Measurements from ENCODE around the gene RCOR3. TPM values are rescaled to one million over a fixed set of nuclear protein-coding genes. Genes with fewer than 3 reads are reported as not detected.

RCOR3 gene
- total RNA-seq, 1 donor from 2014 or later = 14.2 TPM

DNA sequence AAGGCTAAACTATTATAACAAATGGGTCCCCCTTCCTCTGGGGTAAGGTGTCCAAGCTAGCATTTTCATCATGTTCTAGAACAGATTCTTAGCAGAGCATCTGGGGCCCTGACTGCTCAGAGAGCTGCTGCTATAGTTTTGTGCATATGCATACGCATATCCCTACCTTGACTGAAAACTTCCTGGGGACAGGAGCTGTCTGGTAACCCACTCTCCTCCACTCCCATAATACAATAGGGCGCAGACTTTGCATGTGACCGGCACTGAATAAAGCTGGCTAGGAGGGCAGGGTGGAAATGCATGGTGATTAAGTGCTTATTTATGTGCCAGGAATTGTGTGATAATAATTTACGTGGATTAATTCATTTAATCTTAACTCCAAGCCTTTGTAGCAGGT is 79.1 kb downstream of the RCOR3 start:
- TF ChIP-seq, protein P1, sequence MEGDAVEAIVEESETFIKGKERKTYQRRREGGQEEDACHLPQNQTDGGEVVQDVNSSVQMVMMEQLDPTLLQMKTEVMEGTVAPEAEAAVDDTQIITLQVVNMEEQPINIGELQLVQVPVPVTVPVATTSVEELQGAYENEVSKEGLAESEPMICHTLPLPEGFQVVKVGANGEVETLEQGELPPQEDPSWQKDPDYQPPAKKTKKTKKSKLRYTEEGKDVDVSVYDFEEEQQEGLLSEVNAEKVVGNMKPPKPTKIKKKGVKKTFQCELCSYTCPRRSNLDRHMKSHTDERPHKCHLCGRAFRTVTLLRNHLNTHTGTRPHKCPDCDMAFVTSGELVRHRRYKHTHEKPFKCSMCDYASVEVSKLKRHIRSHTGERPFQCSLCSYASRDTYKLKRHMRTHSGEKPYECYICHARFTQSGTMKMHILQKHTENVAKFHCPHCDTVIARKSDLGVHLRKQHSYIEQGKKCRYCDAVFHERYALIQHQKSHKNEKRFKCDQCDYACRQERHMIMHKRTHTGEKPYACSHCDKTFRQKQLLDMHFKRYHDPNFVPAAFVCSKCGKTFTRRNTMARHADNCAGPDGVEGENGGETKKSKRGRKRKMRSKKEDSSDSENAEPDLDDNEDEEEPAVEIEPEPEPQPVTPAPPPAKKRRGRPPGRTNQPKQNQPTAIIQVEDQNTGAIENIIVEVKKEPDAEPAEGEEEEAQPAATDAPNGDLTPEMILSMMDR (conservative IDR thresholded peaks at IDR 0.05; ENCODE audit: low read depth, low read length) = no peak
- no peak overlapping the region for H3K4me3 ChIP-seq (ENCODE audit: low read depth, low read length)
- no peak for DNase-seq (ENCODE audit: low read depth)

DNA sequence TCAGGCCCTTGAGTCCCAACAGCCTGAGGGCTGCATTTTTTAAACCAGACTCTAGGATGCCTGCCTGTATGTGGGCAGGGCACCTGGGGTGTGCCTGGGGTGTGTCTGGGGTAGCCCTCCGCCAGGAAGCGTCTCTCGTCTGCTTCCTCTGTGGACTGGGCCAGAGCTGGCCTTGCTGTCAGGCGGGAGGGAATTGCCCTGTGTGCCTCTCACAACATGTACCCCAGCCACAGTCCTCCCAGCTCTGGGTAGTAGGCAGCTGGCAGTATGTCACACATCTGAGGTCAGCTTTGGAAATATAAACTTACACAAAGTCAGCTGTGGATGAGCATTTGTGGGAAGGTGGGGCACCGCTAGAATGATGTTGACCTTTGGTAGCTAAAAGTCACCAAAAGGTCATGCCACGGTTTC is 80.5 kb downstream of the RCOR3 start:
- TF ChIP-seq, protein P1 (conservative IDR thresholded peaks at IDR 0.05; ENCODE audit: low read depth, low read length) = no peak
- no peak for DNase-seq (ENCODE audit: low read depth)
- H3K4me3 ChIP-seq (ENCODE audit: low read depth, low read length) = no peak overlapping the region

DNA sequence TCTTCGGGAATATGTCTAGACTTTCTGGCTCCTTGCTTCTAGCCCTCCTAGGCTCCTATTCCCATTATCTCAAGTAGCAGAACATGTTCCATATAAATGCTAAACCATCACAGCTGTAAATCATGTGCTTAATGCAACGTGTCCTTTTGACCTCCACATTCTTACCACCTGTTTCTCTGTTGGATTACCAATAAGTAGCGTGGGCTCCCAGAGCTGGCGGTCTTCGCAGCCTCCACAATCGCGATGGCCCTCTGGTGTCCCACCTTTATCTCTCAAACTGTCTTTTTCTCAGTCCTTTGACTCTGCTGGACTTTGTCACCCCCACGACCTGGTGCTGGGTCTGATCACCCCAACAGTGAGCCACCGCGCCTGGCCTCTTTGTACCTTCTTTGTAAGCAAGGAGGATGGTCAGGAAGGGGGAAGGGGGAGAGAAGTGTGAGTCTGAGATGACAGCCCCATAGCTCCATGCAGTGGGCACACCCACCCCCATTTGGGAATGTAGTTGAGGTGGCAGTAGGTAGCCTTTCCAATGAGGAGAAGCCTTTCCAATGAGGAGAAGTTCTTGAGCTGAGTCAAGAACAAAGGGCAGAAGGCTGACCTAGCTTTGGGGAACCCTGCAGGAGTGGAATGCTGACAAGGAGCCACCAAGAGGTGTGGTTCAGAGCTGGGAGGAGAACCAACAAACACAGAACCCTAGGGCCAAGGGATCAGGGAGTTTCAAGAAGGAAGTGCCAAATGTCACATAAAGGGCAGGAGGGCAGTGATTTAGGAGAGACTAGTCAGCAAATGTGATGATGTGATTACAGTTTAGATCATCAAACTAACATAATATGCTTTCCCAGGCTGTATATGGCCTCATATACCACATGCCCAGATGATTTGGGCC is 81.7 kb downstream of the RCOR3 start:
- DNase-seq (ENCODE audit: low read depth) = no peak
- TF ChIP-seq, protein P1 (conservative IDR thresholded peaks at IDR 0.05; ENCODE audit: low read depth, low read length) = no peak
- H3K4me3 ChIP-seq (ENCODE audit: low read depth, low read length) = no peak overlapping the region

DNA sequence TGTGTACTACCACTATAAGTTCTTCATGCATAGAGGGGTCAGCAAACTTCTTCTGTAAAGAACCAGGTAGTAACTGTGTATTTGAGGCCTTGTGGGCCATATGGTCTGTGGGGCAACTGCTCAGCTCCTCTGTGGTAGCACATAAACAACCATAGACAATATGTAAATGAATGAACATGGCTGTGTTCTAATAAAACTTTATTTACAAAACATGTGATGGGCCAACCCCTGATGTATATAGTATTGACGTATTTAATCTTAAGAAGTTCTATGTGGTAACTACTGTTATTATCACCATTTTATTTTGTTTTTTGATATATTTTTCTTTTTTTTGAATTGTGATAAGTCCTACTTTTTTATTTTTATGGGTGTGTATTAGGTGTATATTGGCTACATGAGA is 82.8 kb downstream of the RCOR3 start:
- DNase-seq (ENCODE audit: low read depth) = no peak
- no peak overlapping the region for H3K4me3 ChIP-seq (ENCODE audit: low read depth, low read length)
- TF ChIP-seq, protein P1 (conservative IDR thresholded peaks at IDR 0.05; ENCODE audit: low read depth, low read length) = no peak

DNA sequence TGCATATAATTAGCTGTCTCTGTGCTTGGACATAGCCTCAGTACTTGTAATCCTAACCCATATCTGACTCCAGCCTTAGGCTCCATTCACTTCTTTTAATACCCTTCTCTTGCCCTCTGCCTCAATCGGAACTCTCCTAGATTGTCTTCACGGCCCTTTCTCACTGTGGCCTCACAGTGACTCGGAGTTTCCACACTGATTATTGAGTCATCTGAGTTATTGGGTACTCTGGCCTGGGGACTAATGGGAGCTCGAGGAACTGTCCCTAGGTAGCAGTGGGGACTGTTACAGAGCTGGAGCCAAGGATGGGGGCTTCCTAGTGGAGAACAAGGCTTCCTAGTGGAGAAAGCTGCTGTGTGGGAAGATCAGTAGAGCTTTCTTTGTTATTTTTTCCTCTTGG is 84.4 kb downstream of the RCOR3 start:
- no peak for DNase-seq (ENCODE audit: low read depth)
- H3K4me3 ChIP-seq (ENCODE audit: low read depth, low read length) = no peak overlapping the region
- TF ChIP-seq, protein P1 (conservative IDR thresholded peaks at IDR 0.05; ENCODE audit: low read depth, low read length) = no peak

DNA sequence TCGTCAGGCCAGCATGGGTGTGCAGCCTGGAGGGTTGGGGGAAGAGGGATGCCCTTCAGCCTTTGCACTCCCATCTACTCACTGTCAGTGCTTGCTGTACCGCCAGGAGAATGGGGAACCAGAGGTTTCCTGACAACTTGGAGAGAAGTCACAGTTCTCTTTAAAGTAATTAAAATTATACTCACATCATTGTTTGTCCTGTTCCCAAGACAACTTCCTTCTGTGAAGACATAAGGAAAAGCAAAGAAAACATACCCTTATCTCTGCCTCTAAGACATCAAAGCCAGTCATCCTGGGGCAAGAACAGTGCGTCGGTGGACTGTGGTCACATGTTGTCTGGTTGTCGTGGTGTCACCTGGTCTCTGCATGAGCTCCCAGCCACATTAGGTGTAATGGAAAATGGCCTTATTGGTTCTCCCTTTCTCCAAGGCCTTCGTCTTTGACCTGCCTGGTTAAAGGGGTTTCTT is 85.0 kb downstream of the RCOR3 start:
- no peak overlapping the region for H3K4me3 ChIP-seq (ENCODE audit: low read depth, low read length)
- TF ChIP-seq, protein P1 (conservative IDR thresholded peaks at IDR 0.05; ENCODE audit: low read depth, low read length) = no peak
- no peak for DNase-seq (ENCODE audit: low read depth)

DNA sequence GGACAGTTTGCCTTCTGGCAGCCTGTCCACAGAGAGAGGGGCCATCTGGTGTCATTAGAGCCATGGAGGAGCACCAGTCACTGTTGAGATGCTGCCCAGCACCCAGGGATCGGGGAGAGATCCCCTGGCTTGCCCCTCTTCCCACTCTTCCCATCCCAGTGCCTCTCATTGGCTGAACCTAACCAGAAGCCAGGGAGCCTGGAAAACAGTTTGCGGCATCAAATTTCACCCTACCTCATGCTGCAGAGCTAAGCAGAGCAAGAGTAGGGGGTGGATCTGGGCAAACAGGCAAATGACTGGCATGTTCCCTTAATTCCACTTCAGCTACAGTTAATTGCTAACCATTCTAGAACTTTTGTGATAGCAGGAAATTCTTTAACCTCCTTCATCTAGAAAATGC is 86.6 kb downstream of the RCOR3 start:
- TF ChIP-seq, protein P1 (conservative IDR thresholded peaks at IDR 0.05; ENCODE audit: low read depth, low read length) = no peak
- no peak for DNase-seq (ENCODE audit: low read depth)
- no peak overlapping the region for H3K4me3 ChIP-seq (ENCODE audit: low read depth, low read length)
